GM12878 (cell line): ENCODE measurements around the gene YY1. TPM values are rescaled to one million over a fixed set of nuclear protein-coding genes. Genes with fewer than 3 reads are reported as not detected.

ENCODE experiments used
- CREM ChIP-seq: IDR thresholded peaks from 2 replicates; pipeline ENCODE4 v1.6.1; 2014; ENCODE audit warnings: antibody characterized with exemption, low read depth
- CUX1 ChIP-seq: IDR thresholded peaks from 2 replicates; pipeline ENCODE4 v1.6.1; 2012; ENCODE audit warnings: improper control_type of control experiment, low read depth, low read length; ENCODE audit not compliant: insufficient replicate concordance
- DPF2 ChIP-seq: fragments of 450-650 bp; IDR thresholded peaks from 2 replicates; pipeline ENCODE4 v1.6.1; 2017; ENCODE audit warnings: mild to moderate bottlenecking
- EGR1 ChIP-seq, 2 experiments: IDR thresholded peaks; 1 replicate in 1 of 2; 2 replicates in 1 of 2; pipeline ENCODE4 v1.6.1; 2011 to 2012; ENCODE audit warnings: low read depth in 2 of 2, low read length in 2 of 2, borderline replicate concordance in 1 of 2, mild to moderate bottlenecking in 1 of 2, moderate library complexity in 1 of 2
- NR2C1 ChIP-seq: fragments of 450-650 bp; IDR thresholded peaks from 2 replicates; pipeline ENCODE4 v1.6.1; 2017; ENCODE audit warnings: antibody characterized with exemption, mild to moderate bottlenecking, moderate library complexity
- RB1 ChIP-seq: fragments of 450-650 bp; formaldehyde crosslinking; IDR thresholded peaks from 2 replicates; pipeline ENCODE4 v1.6.1; 2017; ENCODE audit warnings: mild to moderate bottlenecking, borderline replicate concordance
- RELB ChIP-seq: fragments of 450-650 bp; IDR thresholded peaks from 2 replicates; pipeline ENCODE4 v1.6.1; 2017; ENCODE audit warnings: low read depth, mild to moderate bottlenecking, moderate library complexity
- REST ChIP-seq: IDR thresholded peaks from 2 replicates; pipeline ENCODE4 v1.6.1; 2012; ENCODE audit warnings: mild to moderate bottlenecking, low read depth, low read length
- SIX5 ChIP-seq: IDR thresholded peaks from 2 replicates; pipeline ENCODE4 v1.6.1; 2011; ENCODE audit warnings: mild to moderate bottlenecking, low read depth, low read length, moderate library complexity; ENCODE audit not compliant: severe bottlenecking
- SP1 ChIP-seq: IDR thresholded peaks from one replicate; pipeline ENCODE4 v1.6.1; 2011; ENCODE audit warnings: low read depth, low read length
- WRNIP1 ChIP-seq: IDR thresholded peaks from 2 replicates; pipeline ENCODE4 v1.6.1; 2011; ENCODE audit warnings: low read depth, low read length, improper control_type of control experiment, borderline replicate concordance
- YBX1 ChIP-seq: fragments of 450-650 bp; IDR thresholded peaks from 2 replicates; pipeline ENCODE4 v1.6.1; 2016; ENCODE audit warnings: antibody characterized with exemption
- ZBTB11 ChIP-seq: fragments of 450-650 bp; formaldehyde crosslinking; IDR thresholded peaks from 2 replicates; pipeline ENCODE4 v1.5.0; 2022; ENCODE audit warnings: mild to moderate bottlenecking, missing genetic modification characterization
- ZNF207 ChIP-seq: fragments of 450-650 bp; IDR thresholded peaks from 2 replicates; pipeline ENCODE4 v1.6.1; 2014; ENCODE audit warnings: antibody characterized with exemption, mild to moderate bottlenecking, borderline replicate concordance
- ZNF217 ChIP-seq: fragments of 450-650 bp; IDR thresholded peaks from 2 replicates; pipeline ENCODE4 v1.6.1; 2017; ENCODE audit warnings: antibody characterized with exemption, mild to moderate bottlenecking
- polyA plus RNA-seq, 11 experiments: library from polyadenylated mRNA; depleted of rRNA in 4 of 11; unstranded in 6 of 11; stranded (reverse) in 5 of 11; fragments of >200 nt; fragmentation: Nextera tagmentation in 4 of 11; fragmentation: Illumina TruSeq in 1 of 11; extraction: Ambion mirVana in 4 of 11; extraction: Trizol in 1 of 11; gene quantifications; 1 replicate in 1 of 11; 2 replicates in 10 of 11; pipeline versions ENCODE4 v1.2.1 to v1.2.3, GENCODE V29; 2011 to 2016; ENCODE audit warnings: inconsistent platforms in 2 of 11, missing spikeins in 2 of 11, low read depth in 1 of 11
- total RNA-seq, 4 experiments: library from RNA; depleted of rRNA in 3 of 4; stranded (reverse); fragments of >200 nt in 3 of 4; fragmentation: Illumina TruSeq in 1 of 4; extraction: Trizol in 1 of 4; gene quantifications; 2 replicates each; pipeline versions ENCODE4 v1.2.1 to v1.2.3, GENCODE V29; 2013 to 2021

Gene YY1
- total and polyA plus RNA-seq, 10 of the 15 experiments (the other 5 are each of a cell fraction or from before 2014, with no cell fraction given), result 23.7 to 74.0 (median 39.9) TPM

GRCh38 chr14:100238419-100239210 lies at the start of gene YY1 (continued):
- no peak for TF ChIP-seq RELB
- no peak for TF ChIP-seq SIX5
- peak; percentile 68; the same call in 1 of the 2 replicates for TF ChIP-seq RB1
- no peak for TF ChIP-seq ZNF207
- no peak for TF ChIP-seq REST
- TF ChIP-seq CUX1, result no peak
- peak in 1 of 2 experiments; percentile 44; a peak in 1 of 3 replicates for TF ChIP-seq EGR1 (IDR thresholded peaks at IDR 0.05; ENCODE audit: borderline replicate concordance in 1 of 2, low read depth in 2 of 2, low read length in 2 of 2)
- TF ChIP-seq SP1, result peak; percentile 85
- TF ChIP-seq YBX1, result no peak
- peak; percentile 67; the same call in 1 of the 2 replicates for TF ChIP-seq DPF2
- no peak for TF ChIP-seq ZBTB11 (CRISPR knock-in tag)
- TF ChIP-seq ZNF217, result no peak
- no peak for TF ChIP-seq NR2C1
- peak; percentile 54; the same call in 1 of the 2 replicates for TF ChIP-seq CREM
- TF ChIP-seq WRNIP1, result no peak
